Measurements from ENCODE around the gene KRTAP4-3. TPM values are rescaled to one million over a fixed set of nuclear protein-coding genes. Genes with fewer than 3 reads are reported as not detected.
"Not testable (repeated sequence)": the region's sequence is repeated elsewhere in the genome, so short reads cannot be mapped to it uniquely, and the experiment has no call there.

Gene KRTAP4-3
- total and polyA plus RNA-seq, 2 experiments from 2014 or later, result not detected

DNA sequence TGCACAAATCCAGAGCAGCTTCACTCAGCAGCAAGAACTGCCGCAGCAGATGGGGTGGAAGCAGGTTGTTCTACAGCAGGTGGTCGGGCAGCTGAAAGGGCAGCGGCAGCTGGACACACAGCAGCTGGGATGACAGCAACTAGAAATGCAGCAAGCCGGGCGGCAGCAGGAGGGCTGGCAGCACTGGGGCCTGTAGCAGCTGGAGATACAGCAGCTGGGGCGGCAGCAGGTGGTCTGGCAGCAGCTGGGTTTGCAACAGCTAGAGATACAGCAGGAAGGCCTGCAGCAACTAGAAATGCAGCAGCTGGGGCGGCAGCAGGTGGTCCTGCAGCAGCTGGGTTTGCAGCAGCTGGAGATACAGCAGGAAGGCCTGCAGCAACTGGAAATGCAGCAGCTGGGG is 460 bp downstream of the KRTAP4-3 start:
- TF ChIP-seq, protein P1, sequence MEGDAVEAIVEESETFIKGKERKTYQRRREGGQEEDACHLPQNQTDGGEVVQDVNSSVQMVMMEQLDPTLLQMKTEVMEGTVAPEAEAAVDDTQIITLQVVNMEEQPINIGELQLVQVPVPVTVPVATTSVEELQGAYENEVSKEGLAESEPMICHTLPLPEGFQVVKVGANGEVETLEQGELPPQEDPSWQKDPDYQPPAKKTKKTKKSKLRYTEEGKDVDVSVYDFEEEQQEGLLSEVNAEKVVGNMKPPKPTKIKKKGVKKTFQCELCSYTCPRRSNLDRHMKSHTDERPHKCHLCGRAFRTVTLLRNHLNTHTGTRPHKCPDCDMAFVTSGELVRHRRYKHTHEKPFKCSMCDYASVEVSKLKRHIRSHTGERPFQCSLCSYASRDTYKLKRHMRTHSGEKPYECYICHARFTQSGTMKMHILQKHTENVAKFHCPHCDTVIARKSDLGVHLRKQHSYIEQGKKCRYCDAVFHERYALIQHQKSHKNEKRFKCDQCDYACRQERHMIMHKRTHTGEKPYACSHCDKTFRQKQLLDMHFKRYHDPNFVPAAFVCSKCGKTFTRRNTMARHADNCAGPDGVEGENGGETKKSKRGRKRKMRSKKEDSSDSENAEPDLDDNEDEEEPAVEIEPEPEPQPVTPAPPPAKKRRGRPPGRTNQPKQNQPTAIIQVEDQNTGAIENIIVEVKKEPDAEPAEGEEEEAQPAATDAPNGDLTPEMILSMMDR (IDR thresholded peaks at IDR 0.05; ENCODE audit: low read depth, low read length), result no peak
- Histone ChIP-seq H3K9me3 (ENCODE audit: low read depth) (no peaks in the 10 kb centered on the region), H3K36me3 (no peaks in the 10 kb centered on the region), H3K4me3 (no peak overlapping the region), H3K4me1 (ENCODE audit: low read depth) (no peaks in the 10 kb centered on the region), H3K27ac (no peak overlapping the region), H3K27me3 (peaks cover 9% of the 10 kb centered on the region)
- DNase-seq (ENCODE audit: low read depth in 1 of 2, low spot score in 1 of 2), result no peak

DNA sequence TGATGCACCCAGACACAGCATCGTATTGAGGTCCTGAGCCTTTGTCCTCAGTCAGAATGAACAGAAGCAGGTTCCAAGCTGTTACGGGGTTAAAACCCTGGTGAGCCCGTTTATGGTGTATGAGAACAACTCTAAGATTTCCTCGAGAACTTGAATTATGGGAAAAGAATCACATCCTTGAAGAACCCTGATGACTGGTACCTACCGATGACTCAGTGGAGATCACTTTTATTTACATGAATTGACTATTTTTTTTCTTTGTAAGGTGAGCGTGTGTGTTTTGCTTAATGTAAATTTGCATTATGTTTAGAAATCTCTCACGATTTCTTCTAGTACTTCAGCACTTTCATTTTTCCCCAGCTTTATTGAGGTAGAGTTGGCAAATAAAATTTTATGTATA is 4.2 kb downstream of the KRTAP4-3 start:
- TF ChIP-seq, protein P1 (IDR thresholded peaks at IDR 0.05; ENCODE audit: low read depth, low read length), result no peak
- Histone ChIP-seq H3K9me3 (ENCODE audit: low read depth) (no peaks in the 10 kb centered on the region), H3K27me3 (peaks cover 15% of the 10 kb centered on the region), H3K4me1 (ENCODE audit: low read depth) (no peaks in the 10 kb centered on the region), H3K27ac (no peak overlapping the region), H3K4me3 (no peak overlapping the region), H3K36me3 (no peaks in the 10 kb centered on the region)
- no peak for DNase-seq (ENCODE audit: low read depth in 1 of 2, low spot score in 1 of 2)

DNA sequence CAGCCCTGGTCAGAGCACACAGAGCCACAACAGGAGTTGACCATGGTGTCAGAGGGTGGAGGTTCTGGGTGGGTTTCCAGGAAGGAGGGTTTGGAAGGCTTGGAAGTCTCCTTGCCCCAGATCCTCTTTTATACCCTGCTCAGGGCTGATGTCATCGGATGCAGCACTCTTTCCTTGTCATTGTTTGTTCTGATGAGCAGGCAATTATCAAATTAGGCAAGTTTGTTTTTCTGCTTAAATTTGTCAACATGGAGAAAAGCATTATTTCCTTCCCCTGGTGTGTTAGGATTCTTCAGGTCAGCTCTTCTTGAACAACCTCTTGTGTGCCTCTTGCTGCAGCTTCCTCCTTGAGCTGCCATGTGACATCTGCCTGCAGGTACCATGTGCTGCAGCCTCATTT is 7.4 kb downstream of the KRTAP4-3 start, which contains the start of gene KRTAP4-4:
KRTAP4-4 (minus strand) TSS at position 101 of the 400 bp plus-strand sequence; CDS start at position 44, 57 bp downstream.
- Histone ChIP-seq H3K27me3 (peaks cover 15% of the 10 kb centered on the region), H3K4me1 (ENCODE audit: low read depth) (no peaks in the 10 kb centered on the region), H3K9me3 (ENCODE audit: low read depth) (no peaks in the 10 kb centered on the region), H3K27ac (no peak within 1 kb of the TSS), H3K36me3 (no peaks in the 10 kb centered on the region), H3K4me3 (no peak within 1 kb of the TSS)
- no peak for DNase-seq (ENCODE audit: low read depth in 1 of 2, low spot score in 1 of 2)
- TF ChIP-seq, protein P1 (IDR thresholded peaks at IDR 0.05; ENCODE audit: low read depth, low read length), result no peak

DNA sequence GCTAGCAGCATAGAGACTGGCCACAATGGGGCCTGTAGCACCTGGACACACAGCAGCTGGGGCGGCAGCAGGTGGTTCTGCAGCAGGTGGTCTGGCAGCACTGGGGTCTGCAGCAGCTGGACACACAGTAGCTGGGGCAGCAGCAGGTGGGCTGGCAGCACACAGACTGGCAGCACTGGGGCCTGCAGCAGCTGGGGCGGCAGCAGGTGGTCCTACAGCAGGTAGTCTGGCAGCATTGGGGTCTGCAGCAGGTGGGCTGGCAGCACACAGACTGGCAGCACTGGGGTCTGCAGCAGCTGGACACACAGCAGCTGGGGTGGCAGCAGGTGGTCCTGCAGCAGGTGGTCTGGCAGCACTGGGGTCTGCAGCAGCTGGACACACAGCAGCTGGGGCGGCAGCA is 7.8 kb downstream of the KRTAP4-3 start:
- H3K4me1 ChIP-seq (ENCODE audit: low read depth); H3K4me3 ChIP-seq; DNase-seq (ENCODE audit: low read depth in 1 of 2, low spot score in 1 of 2); H3K36me3 ChIP-seq; H3K9me3 ChIP-seq (ENCODE audit: low read depth); H3K27ac ChIP-seq: not testable (repeated sequence)
- H3K27me3 ChIP-seq, result peaks cover 15% of the 10 kb centered on the region

DNA sequence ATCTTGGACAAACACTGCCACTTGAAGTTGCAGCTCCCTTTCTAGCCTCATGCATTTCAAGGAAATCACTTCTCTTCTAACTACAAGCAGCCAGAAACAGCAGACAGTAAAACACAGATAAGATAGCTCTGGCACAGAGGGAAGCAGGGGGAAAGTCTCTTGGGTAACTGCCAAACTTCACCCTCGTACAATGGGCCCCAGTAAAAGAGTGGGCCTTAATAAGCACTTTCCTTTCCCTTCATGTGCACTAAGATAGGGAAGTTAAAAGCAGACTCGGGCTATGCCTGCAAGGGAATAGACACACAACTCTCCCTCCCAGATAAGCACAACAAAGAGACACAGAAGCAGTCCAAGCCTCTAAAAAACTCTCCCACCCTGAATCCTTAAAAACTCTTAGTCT is 14.2 kb downstream of the KRTAP4-3 start:
- peak; percentile 3 to 35 for DNase-seq (ENCODE audit: low read depth in 1 of 2, low spot score in 1 of 2)
- Histone ChIP-seq H3K4me3 (no peak overlapping the region), H3K27me3 (peaks cover 5% of the 10 kb centered on the region), H3K36me3 (no peaks in the 10 kb centered on the region), H3K27ac (peak overlapping the region; percentile 81), H3K4me1 (ENCODE audit: low read depth) (no peaks in the 10 kb centered on the region), H3K9me3 (ENCODE audit: low read depth) (no peaks in the 10 kb centered on the region)
- TF ChIP-seq, protein P1 (IDR thresholded peaks at IDR 0.05; ENCODE audit: low read depth, low read length), result no peak

DNA sequence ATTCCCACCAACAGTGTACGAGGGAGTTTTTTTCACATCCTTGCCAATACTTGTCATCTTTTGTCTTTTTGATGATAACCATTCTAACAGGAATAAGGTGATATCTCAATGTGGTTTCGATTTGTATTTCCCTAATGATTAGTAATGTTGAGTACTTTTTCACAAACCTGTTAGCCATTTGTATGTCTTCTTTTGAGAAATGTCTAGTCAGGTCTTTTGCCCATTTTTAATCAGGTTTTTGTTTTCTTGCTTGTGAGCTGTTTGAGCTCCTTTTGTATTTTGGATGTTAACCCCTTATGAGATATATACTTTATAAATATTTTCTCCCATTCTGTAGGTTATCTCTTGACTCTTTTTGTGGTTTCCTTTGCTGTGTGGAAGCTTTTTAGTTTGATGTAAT is 16.5 kb downstream of the KRTAP4-3 start:
- TF ChIP-seq, protein P1 (IDR thresholded peaks at IDR 0.05; ENCODE audit: low read depth, low read length), result no peak
- H3K9me3 ChIP-seq (ENCODE audit: low read depth), result no peaks in the 10 kb centered on the region
- no peak for DNase-seq (ENCODE audit: low read depth in 1 of 2, low spot score in 1 of 2)
- H3K4me1 ChIP-seq (ENCODE audit: low read depth), result no peaks in the 10 kb centered on the region
- H3K4me3 ChIP-seq, result no peak overlapping the region
- peaks cover 8% of the 10 kb centered on the region for H3K27me3 ChIP-seq
- H3K36me3 ChIP-seq, result no peaks in the 10 kb centered on the region
- H3K27ac ChIP-seq, result no peak overlapping the region

Data from cardiac muscle cell (in vitro differentiated cells and primary cell).